HEK293T (cell line): ENCODE results near the gene PES1.
"Not testable (repeated sequence)": the region's sequence is repeated elsewhere in the genome, so short reads cannot be mapped to it uniquely, and the experiment has no call there.

Source experiments
- CTCF ChIA-PET: fragments of 350-600 bp; formaldehyde crosslinking; extraction: SDS; loops from one replicate; lab custom pipeline; 2021; ENCODE audit warnings: antibody characterized with exemption, inconsistent platforms; lab: Yijun Ruan, JAX
- POLR2A ChIA-PET: fragments of 350-600 bp; formaldehyde crosslinking; extraction: SDS; loops from one replicate; lab custom pipeline; 2020; ENCODE audit warnings: antibody characterized with exemption, inconsistent platforms; lab: Yijun Ruan, JAX
- DNase-seq: peaks from one replicate; pipeline ENCODE4 v3.0.0; 2012; ENCODE audit warnings: mixed read lengths; ENCODE audit errors: extremely low spot score
- ARNT ChIP-seq: fragments of 450-650 bp; IDR thresholded peaks from 2 replicates; pipeline ENCODE4 v1.6.1; 2017; ENCODE audit warnings: mild to moderate bottlenecking
- BHLHE40 ChIP-seq: fragments of 450-650 bp; IDR thresholded peaks from 2 replicates; pipeline ENCODE4 v1.6.1; 2016; ENCODE audit warnings: mild to moderate bottlenecking, moderate library complexity, borderline replicate concordance
- CTBP1 ChIP-seq: fragments of 450-650 bp; IDR thresholded peaks from 2 replicates; pipeline ENCODE4 v1.6.1; 2016; ENCODE audit warnings: borderline replicate concordance
- ELF4 ChIP-seq: fragments of 450-650 bp; IDR thresholded peaks from 2 replicates; pipeline ENCODE4 v1.6.1; 2017; ENCODE audit warnings: antibody characterized with exemption
- FOXA1 ChIP-seq: fragments of 450-650 bp; IDR thresholded peaks from 2 replicates; pipeline ENCODE4 v1.6.1; 2016; ENCODE audit warnings: mild to moderate bottlenecking
- FOXK2 ChIP-seq: fragments of 450-650 bp; IDR thresholded peaks from 2 replicates; pipeline ENCODE4 v1.6.1; 2016; ENCODE audit warnings: mild to moderate bottlenecking
- FOXM1 ChIP-seq: fragments of 450-650 bp; IDR thresholded peaks from 2 replicates; pipeline ENCODE4 v1.6.1; 2017; ENCODE audit warnings: mild to moderate bottlenecking, borderline replicate concordance
- HDGF ChIP-seq: fragments of 450-650 bp; IDR thresholded peaks from 2 replicates; pipeline ENCODE4 v1.6.1; 2017; ENCODE audit warnings: antibody characterized with exemption, borderline replicate concordance
- L3MBTL2 ChIP-seq: fragments of 450-650 bp; conservative IDR thresholded peaks from 2 replicates; pipeline ENCODE4 v1.6.1; 2016; ENCODE audit warnings: mild to moderate bottlenecking
- LEF1 ChIP-seq: fragments of 450-650 bp; IDR thresholded peaks from 2 replicates; pipeline ENCODE4 v1.6.1; 2017; ENCODE audit warnings: mild to moderate bottlenecking, borderline replicate concordance
- NFRKB ChIP-seq: fragments of 450-650 bp; IDR thresholded peaks from 2 replicates; pipeline ENCODE4 v1.6.1; 2016; ENCODE audit warnings: mild to moderate bottlenecking, moderate library complexity
- SP1 ChIP-seq: fragments of 450-650 bp; IDR thresholded peaks from 2 replicates; pipeline ENCODE4 v1.6.1; 2017
- SUZ12 ChIP-seq: fragments of 450-650 bp; IDR thresholded peaks from 2 replicates; pipeline ENCODE4 v1.6.1; 2016; ENCODE audit warnings: mild to moderate bottlenecking
- TARDBP ChIP-seq: fragments of 450-650 bp; IDR thresholded peaks from 2 replicates; pipeline ENCODE4 v1.6.1; 2016
- ZNF384 ChIP-seq: fragments of 450-650 bp; IDR thresholded peaks from 2 replicates; pipeline ENCODE4 v1.6.1; 2016
- TF ChIP-seq, protein P1 (sequence below): fragments of 450-650 bp; IDR thresholded peaks from 2 replicates; pipeline ENCODE4 v1.6.1; 2016

Gene PES1

DNA sequence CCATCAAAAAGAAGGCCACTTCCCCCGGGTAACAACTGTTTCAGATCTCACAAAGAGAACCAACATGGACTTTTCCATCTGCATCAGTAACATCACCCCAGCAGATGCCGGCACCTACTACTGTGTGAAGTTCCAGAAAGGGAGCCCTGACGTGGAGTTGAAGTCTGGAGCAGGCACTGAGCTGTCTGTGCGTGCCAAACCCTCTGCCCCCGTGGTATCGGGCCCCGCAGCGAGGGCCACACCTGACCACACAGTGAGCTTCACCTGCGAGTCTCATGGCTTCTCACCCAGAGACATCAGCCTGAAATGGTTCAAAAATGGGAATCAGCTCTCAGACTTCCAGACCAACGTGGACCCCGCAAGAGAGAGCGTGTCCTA, 48.9 kb downstream of the PES1 start:
- ChIA-PET CTCF (interaction anchor here (0.5 kb wide), 1 partner anchor 377 kb away, joined by 3 read pairs; no protein-coding TSS in a partner anchor), POLR2A (interaction anchor here (0.6 kb wide), 1 partner anchor 22 kb away, joined by 3 read pairs; no protein-coding TSS in a partner anchor)
- DNase-seq: no peak
- TF ChIP-seq NFRKB: no peak
- TF ChIP-seq, protein P1, sequence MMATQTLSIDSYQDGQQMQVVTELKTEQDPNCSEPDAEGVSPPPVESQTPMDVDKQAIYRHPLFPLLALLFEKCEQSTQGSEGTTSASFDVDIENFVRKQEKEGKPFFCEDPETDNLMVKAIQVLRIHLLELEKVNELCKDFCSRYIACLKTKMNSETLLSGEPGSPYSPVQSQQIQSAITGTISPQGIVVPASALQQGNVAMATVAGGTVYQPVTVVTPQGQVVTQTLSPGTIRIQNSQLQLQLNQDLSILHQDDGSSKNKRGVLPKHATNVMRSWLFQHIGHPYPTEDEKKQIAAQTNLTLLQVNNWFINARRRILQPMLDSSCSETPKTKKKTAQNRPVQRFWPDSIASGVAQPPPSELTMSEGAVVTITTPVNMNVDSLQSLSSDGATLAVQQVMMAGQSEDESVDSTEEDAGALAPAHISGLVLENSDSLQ: no peak
- no peak for TF ChIP-seq LEF1
- TF ChIP-seq ZNF384: no peak
- no peak for TF ChIP-seq TARDBP
- TF ChIP-seq ELF4: no peak
- no peak for TF ChIP-seq FOXM1
- no peak for TF ChIP-seq L3MBTL2
- no peak for TF ChIP-seq ARNT
- TF ChIP-seq SUZ12: no peak
- TF ChIP-seq CTBP1: no peak

DNA sequence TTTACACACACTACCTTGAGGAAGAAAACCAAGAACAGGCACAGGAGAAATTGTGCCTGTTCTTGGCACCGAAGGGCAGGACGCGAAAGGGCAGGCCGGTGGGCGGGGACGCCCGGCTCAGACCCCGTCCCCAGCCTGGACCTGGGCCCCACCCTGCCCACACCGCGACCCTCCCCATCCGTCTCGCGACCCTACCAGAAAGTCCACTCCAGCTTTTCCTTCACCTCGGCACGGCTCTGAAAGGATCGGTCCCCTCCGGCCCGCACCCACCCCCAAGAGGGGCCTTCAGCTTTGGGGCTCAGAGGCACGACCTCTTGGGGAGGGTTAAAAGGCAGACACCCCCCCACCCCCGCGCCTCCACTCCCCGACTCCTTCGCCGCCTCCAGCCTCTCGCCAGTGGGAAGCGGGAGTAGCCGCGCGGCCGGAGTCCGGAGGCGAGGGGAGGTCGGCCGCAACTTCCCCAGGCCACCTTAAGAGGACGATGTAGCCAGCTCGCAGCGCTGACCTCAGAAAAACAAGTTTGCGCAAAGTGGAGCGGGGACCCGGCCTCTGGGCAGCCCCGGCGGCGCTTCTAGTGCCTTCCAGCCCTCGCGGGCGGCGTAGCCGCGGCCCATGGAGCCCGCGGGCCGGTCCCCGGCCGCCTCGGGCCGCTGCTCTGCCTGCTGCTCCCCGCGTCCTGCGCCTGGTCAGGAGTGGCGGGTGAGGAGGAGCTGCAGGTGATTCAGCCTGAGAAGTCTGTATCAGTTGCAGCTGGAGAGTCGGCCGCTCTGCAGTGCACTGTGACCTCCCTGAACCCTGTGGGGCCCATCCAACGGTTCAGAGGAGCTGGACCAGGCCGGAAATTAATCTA, 49.5 kb downstream of the PES1 start:
- DNase-seq: no peak
- CTCF ChIA-PET: no interaction called here
- TF ChIP-seq TARDBP (no peak), SUZ12 (no peak), NFRKB (no peak), SP1 (no peak), L3MBTL2 (no peak), LEF1 (no peak), FOXA1 (no peak), BHLHE40 (no peak), CTBP1 (no peak), ARNT (no peak), FOXM1 (no peak)
- TF ChIP-seq, protein P1: no peak
- POLR2A ChIA-PET: interaction anchor here (0.6 kb wide), 1 partner anchor 21 kb away, joined by 3 read pairs; no protein-coding TSS in a partner anchor

DNA sequence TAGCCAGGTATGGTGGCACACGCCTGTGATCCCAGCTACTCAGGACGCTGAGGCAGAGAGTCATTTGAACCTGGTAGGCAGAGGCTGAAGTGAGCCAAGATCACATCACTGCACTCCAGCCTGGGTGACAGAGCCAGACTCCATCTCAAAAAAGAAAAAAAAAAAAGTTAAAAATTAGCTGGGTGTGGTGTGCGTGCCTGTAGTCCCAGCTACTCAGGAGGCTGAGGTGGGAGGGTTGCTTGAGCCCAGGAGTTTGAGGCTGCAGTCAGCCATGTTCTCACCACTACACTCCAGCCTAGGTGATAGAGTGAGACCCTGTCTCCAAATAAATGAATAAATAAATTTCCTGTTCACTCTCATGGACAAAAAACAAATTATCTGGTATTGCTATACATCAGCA, 50.2 kb downstream of the PES1 start:
- DNase-seq, POLR2A ChIA-PET: not testable (repeated sequence)
- CTCF ChIA-PET: interaction anchor here (0.6 kb wide), 1 partner anchor 66 kb away, joined by 3 read pairs; no protein-coding TSS in a partner anchor

DNA sequence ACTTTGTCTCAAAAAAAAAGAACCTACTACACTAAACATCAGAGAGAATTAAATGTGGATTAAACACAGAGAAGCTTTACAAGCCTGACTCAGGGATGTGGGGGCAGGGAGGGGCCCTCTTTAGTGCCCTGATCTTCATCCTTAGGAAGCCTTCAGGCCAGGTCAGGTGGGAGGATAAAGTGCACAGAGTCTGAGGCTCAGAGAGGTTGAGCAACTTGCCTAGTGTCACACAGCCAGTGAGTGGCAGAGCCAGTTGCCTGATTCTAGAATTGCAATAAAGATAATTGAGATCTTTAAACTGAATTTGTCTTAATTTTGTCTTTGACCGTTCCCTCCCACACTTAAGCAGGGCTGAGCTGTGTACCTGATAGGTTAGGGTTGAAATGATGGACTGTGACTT, 52.3 kb downstream of the PES1 start:
- no peak for TF ChIP-seq ZNF384
- TF ChIP-seq ARNT: no peak
- no peak for TF ChIP-seq TARDBP
- no peak for TF ChIP-seq SP1
- no peak for TF ChIP-seq CTBP1
- no peak for TF ChIP-seq FOXK2
- TF ChIP-seq LEF1: no peak
- TF ChIP-seq FOXA1: no peak
- TF ChIP-seq NFRKB: no peak
- TF ChIP-seq L3MBTL2: no peak
- TF ChIP-seq, protein P1: no peak
- TF ChIP-seq FOXM1: no peak
- TF ChIP-seq ELF4: no peak
- TF ChIP-seq SUZ12: no peak
- CTCF ChIA-PET: no interaction called here
- DNase-seq: no peak
- POLR2A ChIA-PET: no interaction called here

DNA sequence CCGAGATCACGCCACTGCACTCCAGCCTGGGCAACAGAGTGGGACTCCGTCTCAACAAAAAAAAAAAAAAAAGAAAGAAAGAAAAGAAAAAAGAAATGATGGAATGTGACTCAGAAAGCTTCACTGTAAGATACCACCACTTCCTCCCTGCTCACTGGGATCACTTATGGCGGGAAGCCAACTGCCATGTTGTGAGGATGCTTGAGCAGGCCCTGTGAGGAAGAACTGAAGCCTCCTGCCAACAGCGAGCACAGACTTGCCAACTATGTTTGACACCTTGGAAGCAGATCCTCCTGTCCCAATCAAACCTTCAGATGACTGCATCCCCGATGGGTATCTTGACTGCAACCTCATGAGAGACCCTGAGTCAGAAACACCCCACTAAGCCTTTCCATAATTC, 53.4 kb downstream of the PES1 start:
- no peak for DNase-seq
- TF ChIP-seq ZNF384: no peak
- TF ChIP-seq, protein P1: no peak
- TF ChIP-seq SUZ12: no peak
- no peak for TF ChIP-seq ELF4
- TF ChIP-seq L3MBTL2: no peak
- no peak for TF ChIP-seq CTBP1
- TF ChIP-seq ARNT: no peak
- TF ChIP-seq NFRKB: no peak
- no peak for TF ChIP-seq TARDBP
- no peak for TF ChIP-seq SP1
- no peak for TF ChIP-seq HDGF
- no peak for TF ChIP-seq FOXK2
- no peak for TF ChIP-seq LEF1
- TF ChIP-seq FOXM1: no peak
- TF ChIP-seq FOXA1: no peak
- TF ChIP-seq BHLHE40: no peak
- ChIA-PET POLR2A (no interaction called here), CTCF (interaction anchor here (0.6 to 1.2 kb wide), 2 partner anchors 27 to 352 kb away, joined by 3 read pairs; no protein-coding TSS in a partner anchor)
